Measurements from ENCODE around the gene IQSEC2.

Gene IQSEC2

GRCh38 chrX:53305996-53306937, 24.9 kb upstream of the IQSEC2 start:
- no peak for DNase-seq (ENCODE audit: low spot score)
- CTCF ChIA-PET: interaction anchor here (0.7 kb wide), 1 partner anchor 117 kb away, joined by 3 read pairs; the partner anchor contains the start of gene RIBC1
- POLR2A ChIA-PET (ENCODE audit: low non-redundant PET): no interaction called here
- TF ChIP-seq CTCF (conservative IDR thresholded peaks at IDR 0.05; ENCODE audit: low read depth): no peak
- no peak overlapping the region for H3K27ac ChIP-seq

GRCh38 chrX:53305219-53305995, 24.0 kb upstream of the IQSEC2 start:
- H3K27ac ChIP-seq: no peak overlapping the region
- POLR2A ChIA-PET (ENCODE audit: low non-redundant PET): no interaction called here
- CTCF ChIA-PET: no interaction called here
- no peak for DNase-seq (ENCODE audit: low spot score)
- TF ChIP-seq CTCF (conservative IDR thresholded peaks at IDR 0.05; ENCODE audit: low read depth): no peak

- H3K27ac ChIP-seq: no peak overlapping the region
- no peak for DNase-seq (ENCODE audit: low spot score)
- ChIA-PET POLR2A (ENCODE audit: low non-redundant PET) (no interaction called here), CTCF (interaction anchor here (0.6 kb wide), 1 partner anchor 221 kb away, joined by 4 read pairs; the partner anchor contains the start of gene TSPYL2)
- TF ChIP-seq CTCF (conservative IDR thresholded peaks at IDR 0.05; ENCODE audit: low read depth): no peak
Measured at GRCh38 chrX:53303195-53303594, 21.8 kb upstream of the IQSEC2 start.

GRCh38 chrX:53300157-53300556, 18.8 kb upstream of the IQSEC2 start:
- H3K27ac ChIP-seq: no peak overlapping the region
- no peak for DNase-seq (ENCODE audit: low spot score)
- CTCF ChIA-PET: interaction anchor here (0.6 kb wide), 1 partner anchor 34 kb away, joined by 7 read pairs; no protein-coding TSS in a partner anchor
- POLR2A ChIA-PET (ENCODE audit: low non-redundant PET): no interaction called here
- TF ChIP-seq CTCF (conservative IDR thresholded peaks at IDR 0.05; ENCODE audit: low read depth): no peak

GRCh38 chrX:53294024-53294648, 12.8 kb upstream of the IQSEC2 start:
- POLR2A ChIA-PET (ENCODE audit: low non-redundant PET): no interaction called here
- H3K27ac ChIP-seq: no peak overlapping the region
- TF ChIP-seq CTCF (conservative IDR thresholded peaks at IDR 0.05; ENCODE audit: low read depth): no peak
- DNase-seq (ENCODE audit: low spot score): no peak
- CTCF ChIA-PET: interaction anchor here (0.5 to 0.8 kb wide), 3 partner anchors 12 to 37 kb away, joined by 3 to 4 read pairs (median 3); no protein-coding TSS in a partner anchor

- CTCF ChIA-PET: no interaction called here
- POLR2A ChIA-PET (ENCODE audit: low non-redundant PET): no interaction called here
- H3K27ac ChIP-seq: no peak overlapping the region
- no peak for TF ChIP-seq CTCF (conservative IDR thresholded peaks at IDR 0.05; ENCODE audit: low read depth)
- no peak for DNase-seq (ENCODE audit: low spot score)
Measured at GRCh38 chrX:53291596-53291995, 10.2 kb upstream of the IQSEC2 start.

All from RWPE1 (cell line).